GM23338 (cell line): ENCODE measurements around the gene CFAP65. TPM values are rescaled to one million over a fixed set of nuclear protein-coding genes. Genes with fewer than 3 reads are reported as not detected.

Source experiments
- ATAC-seq: fragments of 200-7000 bp; cut with Tn5 transposase; 3 replicates; pipeline ENCODE4 v1.9.1; 2020
- DNase-seq: peaks from one replicate; pipeline ENCODE4 v3.0.0-alpha.2; 2015; ENCODE audit warnings: low spot score
- H2AFZ ChIP-seq: fragments of 200-600 bp; sonication (generic); 2 replicates; pipeline ENCODE4 v1.8.0; 2016; ENCODE audit warnings: antibody characterized with exemption, mild to moderate bottlenecking, moderate library complexity
- H3F3A ChIP-seq: fragments of 200-600 bp; sonication (generic); replicated peaks from 2 replicates; pipeline ENCODE4 v1.8.0; 2017; ENCODE audit warnings: antibody characterized with exemption, mixed run types, low read depth
- H3K27ac ChIP-seq: fragments of 200-600 bp; sonication (generic); 2 replicates; pipeline ENCODE4 v1.6.1; 2016; ENCODE audit warnings: low read depth
- H3K27me3 ChIP-seq: fragments of 200-600 bp; sonication (generic); 2 replicates; pipeline ENCODE4 v1.8.0; 2016; ENCODE audit warnings: mild to moderate bottlenecking, mixed run types, moderate library complexity; ENCODE audit not compliant: insufficient read depth
- H3K36me3 ChIP-seq: fragments of 200-600 bp; sonication (generic); 2 replicates; pipeline ENCODE4 v1.8.0; 2016; ENCODE audit warnings: mild to moderate bottlenecking; ENCODE audit not compliant: insufficient read depth
- H3K4me1 ChIP-seq: fragments of 200-600 bp; sonication (generic); 2 replicates; pipeline ENCODE4 v1.8.0; 2016; ENCODE audit warnings: mild to moderate bottlenecking, moderate library complexity; ENCODE audit not compliant: insufficient read depth
- H3K4me2 ChIP-seq: fragments of 200-600 bp; sonication (generic); 2 replicates; pipeline ENCODE4 v1.7.1; 2017; ENCODE audit warnings: mixed run types
- H3K4me3 ChIP-seq: fragments of 200-600 bp; sonication (generic); 2 replicates; pipeline ENCODE4 v1.6.1; 2016; ENCODE audit warnings: mixed run types
- H3K79me2 ChIP-seq: fragments of 200-600 bp; sonication (generic); replicated peaks from 2 replicates; pipeline ENCODE4 v1.8.0; 2017; ENCODE audit warnings: mild to moderate bottlenecking; ENCODE audit not compliant: insufficient read depth
- H3K9me2 ChIP-seq: fragments of 200-600 bp; sonication (generic); 2 replicates; pipeline ENCODE4 v1.8.0; 2017; ENCODE audit not compliant: insufficient read depth
- H4K20me1 ChIP-seq: fragments of 200-600 bp; sonication (generic); replicated peaks from 2 replicates; pipeline ENCODE4 v1.8.0; 2017; ENCODE audit warnings: mild to moderate bottlenecking; ENCODE audit not compliant: insufficient read depth
- H3K27ac Mint-ChIP-seq: 2 replicates; pipeline ENCODE4 v1.8.0; 2020; ENCODE audit warnings: inconsistent platforms, mild to moderate bottlenecking, moderate library complexity, mixed read lengths
- H3K27me3 Mint-ChIP-seq: 3 replicates; pipeline ENCODE4 v1.8.0; 2022; ENCODE audit warnings: low read depth, mild to moderate bottlenecking, moderate library complexity, mixed read lengths, inconsistent platforms; ENCODE audit not compliant: insufficient read depth, poor library complexity
- H3K36me3 Mint-ChIP-seq: 3 replicates; pipeline ENCODE4 v1.8.0; 2021; ENCODE audit warnings: low read depth, mild to moderate bottlenecking, inconsistent platforms, moderate library complexity, mixed read lengths
- H3K4me1 Mint-ChIP-seq: 3 replicates; pipeline ENCODE4 v1.8.0; 2020; ENCODE audit warnings: mild to moderate bottlenecking, inconsistent platforms, mixed read lengths
- H3K4me3 Mint-ChIP-seq: 3 replicates; pipeline ENCODE4 v1.8.0; 2021; ENCODE audit warnings: moderate library complexity, mild to moderate bottlenecking, inconsistent platforms, mixed read lengths
- H3K9me3 Mint-ChIP-seq: 3 replicates; pipeline ENCODE4 v1.8.0; 2020; ENCODE audit warnings: moderate library complexity, mild to moderate bottlenecking, inconsistent platforms, mixed read lengths
- CREB1 ChIP-seq: fragments of 250-450 bp; sonication (Bioruptor Pico); IDR thresholded peaks from 2 replicates; pipeline ENCODE4 v1.5.0; 2020; ENCODE audit warnings: low read depth, mild to moderate bottlenecking, moderate library complexity
- CTCF ChIP-seq, 2 experiments: fragments of 200-600 bp in 1 of 2; sonication (generic) in 1 of 2; conservative IDR thresholded peaks; 2 replicates each; pipeline versions ENCODE4 v1.5.1 to v1.6.1; 2016 to 2017; ENCODE audit warnings: antibody characterized with exemption in 2 of 2, low read depth in 2 of 2, mild to moderate bottlenecking in 2 of 2, moderate library complexity in 1 of 2
- EZH2 ChIP-seq: fragments of 200-600 bp; sonication (generic); IDR thresholded peaks from one replicate; pipeline ENCODE4 v1.8.0; 2017; ENCODE audit warnings: antibody characterized with exemption, mild to moderate bottlenecking, low read depth; ENCODE audit not compliant: unreplicated experiment
- EZH2phosphoT487 ChIP-seq: fragments of 200-600 bp; sonication (generic); IDR thresholded peaks from one replicate; pipeline ENCODE4 v1.8.1; 2018; ENCODE audit warnings: antibody characterized with exemption; ENCODE audit not compliant: unreplicated experiment
- JUNB ChIP-seq: IDR thresholded peaks from one replicate; pipeline ENCODE4 v1.6.1; 2016; ENCODE audit warnings: antibody characterized with exemption; ENCODE audit not compliant: unreplicated experiment
- NANOG ChIP-seq: IDR thresholded peaks from 2 replicates; pipeline ENCODE4 v1.6.1; 2016; ENCODE audit warnings: antibody characterized with exemption, borderline replicate concordance
- POLR2AphosphoS5 ChIP-seq: IDR thresholded peaks from 2 replicates; pipeline ENCODE4 v1.6.1; 2016; ENCODE audit warnings: antibody characterized with exemption, low read depth
- STAT1 ChIP-seq: IDR thresholded peaks from one replicate; pipeline ENCODE4 v1.6.1; 2016; ENCODE audit warnings: antibody characterized with exemption; ENCODE audit not compliant: unreplicated experiment
- ZNF114 ChIP-seq: fragments of 250-450 bp; sonication (Bioruptor Pico); IDR thresholded peaks from 2 replicates; pipeline ENCODE4 v1.5.0; 2020; ENCODE audit warnings: mild to moderate bottlenecking, moderate library complexity
- ZNF331 ChIP-seq: fragments of 250-450 bp; sonication (Bioruptor Pico); IDR thresholded peaks from 2 replicates; pipeline ENCODE4 v1.5.0; 2020; ENCODE audit warnings: low read depth, mild to moderate bottlenecking, moderate library complexity
- ZNF462 ChIP-seq: fragments of 250-450 bp; sonication (Bioruptor Pico); IDR thresholded peaks from 2 replicates; pipeline ENCODE4 v1.5.0; 2020; ENCODE audit warnings: mild to moderate bottlenecking, moderate library complexity
- polyA plus RNA-seq: library from polyadenylated mRNA; unstranded; fragments of >200 nt; fragmentation: Nextera tagmentation; extraction: Ambion mirVana; gene quantifications from 2 replicates; pipeline ENCODE4 v1.2.1, GENCODE V29; 2016
- total RNA-seq: library from RNA; depleted of rRNA; stranded (reverse); fragments of >200 nt; shearing (Covaris generic); gene quantifications from 2 replicates; pipeline ENCODE4 v1.2.3, GENCODE V29; 2014
- TF ChIP-seq, protein P1 (sequence below): IDR thresholded peaks from 2 replicates; pipeline ENCODE4 v1.6.1; 2016; ENCODE audit warnings: antibody characterized with exemption
- TF ChIP-seq, protein P2 (sequence below): IDR thresholded peaks from one replicate; pipeline ENCODE4 v1.6.1; 2018; ENCODE audit warnings: antibody characterized with exemption; ENCODE audit not compliant: unreplicated experiment

The CFAP65 gene
- total and polyA plus RNA-seq, 2 experiments from 2014 or later = 0.38 to 0.74 TPM

GRCh38 chr2:219030177-219030940, 11.0 kb downstream of the CFAP65 start:
- no peak overlapping the region for H3K27ac ChIP-seq
- no peaks in the 10 kb centered on the region for H3F3A ChIP-seq
- H3K36me3 Mint-ChIP-seq = no peaks in the 10 kb centered on the region
- no peaks in the 10 kb centered on the region for H3K36me3 ChIP-seq
- H3K27me3 Mint-ChIP-seq = peaks cover 14% of the 10 kb centered on the region
- no peak overlapping the region for H3K4me3 Mint-ChIP-seq
- ATAC-seq (peak; percentile 7; the same call in 2 of the 3 replicates), DNase-seq (no peak)
- no peaks in the 10 kb centered on the region for H3K79me2 ChIP-seq
- peaks cover 3% of the 10 kb centered on the region; the same call in 2 of the 3 replicates for H3K4me1 Mint-ChIP-seq
- H3K4me1 ChIP-seq = no peaks in the 10 kb centered on the region
- no peak overlapping the region for H3K4me3 ChIP-seq
- H2AFZ ChIP-seq = no peak overlapping the region
- TF ChIP-seq ZNF331 (CRISPR knock-in tag) (no peak), CREB1 (no peak), STAT1 (no peak), POLR2AphosphoS5 (no peak), JUNB (no peak), ZNF114 (CRISPR knock-in tag) (no peak), EZH2 (no peak), EZH2phosphoT487 (no peak), NANOG (no peak), CTCF (conservative IDR thresholded peaks at IDR 0.05; ENCODE audit: low read depth in 2 of 2) (no peak), ZNF462 (no peak)
- TF ChIP-seq, protein P1, sequence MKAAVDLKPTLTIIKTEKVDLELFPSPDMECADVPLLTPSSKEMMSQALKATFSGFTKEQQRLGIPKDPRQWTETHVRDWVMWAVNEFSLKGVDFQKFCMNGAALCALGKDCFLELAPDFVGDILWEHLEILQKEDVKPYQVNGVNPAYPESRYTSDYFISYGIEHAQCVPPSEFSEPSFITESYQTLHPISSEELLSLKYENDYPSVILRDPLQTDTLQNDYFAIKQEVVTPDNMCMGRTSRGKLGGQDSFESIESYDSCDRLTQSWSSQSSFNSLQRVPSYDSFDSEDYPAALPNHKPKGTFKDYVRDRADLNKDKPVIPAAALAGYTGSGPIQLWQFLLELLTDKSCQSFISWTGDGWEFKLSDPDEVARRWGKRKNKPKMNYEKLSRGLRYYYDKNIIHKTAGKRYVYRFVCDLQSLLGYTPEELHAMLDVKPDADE = no peak
- TF ChIP-seq, protein P2, sequence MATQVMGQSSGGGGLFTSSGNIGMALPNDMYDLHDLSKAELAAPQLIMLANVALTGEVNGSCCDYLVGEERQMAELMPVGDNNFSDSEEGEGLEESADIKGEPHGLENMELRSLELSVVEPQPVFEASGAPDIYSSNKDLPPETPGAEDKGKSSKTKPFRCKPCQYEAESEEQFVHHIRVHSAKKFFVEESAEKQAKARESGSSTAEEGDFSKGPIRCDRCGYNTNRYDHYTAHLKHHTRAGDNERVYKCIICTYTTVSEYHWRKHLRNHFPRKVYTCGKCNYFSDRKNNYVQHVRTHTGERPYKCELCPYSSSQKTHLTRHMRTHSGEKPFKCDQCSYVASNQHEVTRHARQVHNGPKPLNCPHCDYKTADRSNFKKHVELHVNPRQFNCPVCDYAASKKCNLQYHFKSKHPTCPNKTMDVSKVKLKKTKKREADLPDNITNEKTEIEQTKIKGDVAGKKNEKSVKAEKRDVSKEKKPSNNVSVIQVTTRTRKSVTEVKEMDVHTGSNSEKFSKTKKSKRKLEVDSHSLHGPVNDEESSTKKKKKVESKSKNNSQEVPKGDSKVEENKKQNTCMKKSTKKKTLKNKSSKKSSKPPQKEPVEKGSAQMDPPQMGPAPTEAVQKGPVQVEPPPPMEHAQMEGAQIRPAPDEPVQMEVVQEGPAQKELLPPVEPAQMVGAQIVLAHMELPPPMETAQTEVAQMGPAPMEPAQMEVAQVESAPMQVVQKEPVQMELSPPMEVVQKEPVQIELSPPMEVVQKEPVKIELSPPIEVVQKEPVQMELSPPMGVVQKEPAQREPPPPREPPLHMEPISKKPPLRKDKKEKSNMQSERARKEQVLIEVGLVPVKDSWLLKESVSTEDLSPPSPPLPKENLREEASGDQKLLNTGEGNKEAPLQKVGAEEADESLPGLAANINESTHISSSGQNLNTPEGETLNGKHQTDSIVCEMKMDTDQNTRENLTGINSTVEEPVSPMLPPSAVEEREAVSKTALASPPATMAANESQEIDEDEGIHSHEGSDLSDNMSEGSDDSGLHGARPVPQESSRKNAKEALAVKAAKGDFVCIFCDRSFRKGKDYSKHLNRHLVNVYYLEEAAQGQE = no peak
- H3K27ac Mint-ChIP-seq = no peak overlapping the region
- no peaks in the 10 kb centered on the region for H3K9me2 ChIP-seq
- no peak overlapping the region for H3K4me2 ChIP-seq
- no peaks in the 10 kb centered on the region; the same call in 2 of the 3 replicates for H3K9me3 Mint-ChIP-seq
- H4K20me1 ChIP-seq = no peaks in the 10 kb centered on the region
- no peaks in the 10 kb centered on the region for H3K27me3 ChIP-seq
